Adrenal gland (tissue), 12 donors: Measurements from ENCODE around the gene WDR45. TPM values are rescaled to one million over a fixed set of nuclear protein-coding genes. Genes with fewer than 3 reads are reported as not detected.

Experiments used
- DNase-seq, 7 donors: peaks; one replicate each; pipeline ENCODE4 v3.0.0-alpha.2; 2019 to 2020
- H3K27ac ChIP-seq, 5 donors: fragments of 200-600 bp; sonication (generic) in 4 of 5; 1 replicate in 3 of 5; 2 replicates in 2 of 5; pipeline versions ENCODE4 v1.5.1 to v1.8.0; 2016 to 2020; ENCODE audit warnings: mild to moderate bottlenecking in 1 of 5
- H3K27me3 ChIP-seq: fragments of 200-600 bp; 2 replicates; pipeline ENCODE4 v1.8.0; 2021
- H3K36me3 ChIP-seq, 2 donors: fragments of 200-600 bp; replicated peaks in 1 of 2; 1 replicate in 1 of 2; 2 replicates in 1 of 2; pipeline versions ENCODE4 v1.5.1 to v1.8.0; 2018 to 2022
- H3K4me1 ChIP-seq, 2 donors: fragments of 200-600 bp; replicated peaks in 1 of 2; 1 replicate in 1 of 2; 2 replicates in 1 of 2; pipeline versions ENCODE4 v1.5.1 to v1.8.0; 2018 to 2021
- H3K4me3 ChIP-seq, 4 donors: fragments of 200-600 bp; sonication (generic) in 3 of 4; one replicate each; pipeline ENCODE4 v1.5.1; 2016 to 2018
- H3K9me3 ChIP-seq, 3 donors: fragments of 200-600 bp; sonication (generic) in 1 of 3; replicated peaks in 1 of 3; 1 replicate in 2 of 3; 2 replicates in 1 of 3; pipeline versions ENCODE4 v1.5.1 to v1.8.0; 2016 to 2021
- CTCF ChIP-seq, 6 experiments: fragments of 450-650 bp in 4 of 6; fragments of 200-600 bp in 2 of 6; sonication (generic) in 1 of 6; IDR thresholded peaks; 1 replicate in 5 of 6; 2 replicates in 1 of 6; pipeline versions ENCODE4 v1.5.1 to v1.8.0; 2016 to 2021; ENCODE audit warnings: antibody characterized with exemption in 6 of 6, mild to moderate bottlenecking in 2 of 6, moderate library complexity in 1 of 6
- POLR2A ChIP-seq, 2 donors: fragments of 450-650 bp; IDR thresholded peaks; one replicate each; pipeline ENCODE4 v1.6.1; 2017; ENCODE audit warnings: antibody characterized with exemption in 2 of 2, mild to moderate bottlenecking in 2 of 2, moderate library complexity in 1 of 2
- WGBS, 4 donors: extraction: QIAGEN DNeasy Blood & Tissue Kit in 2 of 4; methylation state at CpG; one replicate each; pipeline versions ENCODE4 v1.1.5 to v1.1.7; 2013 to 2017; 5-methylcytosine and 5-hydroxymethylcytosine counted together
- intact Hi-C, 2 donors: fragments of 100-400 bp; cut with DNase I; formaldehyde crosslinking; loops; one replicate each; pipeline versions ENCODE4 v1.14.1 to v1.15.0; 2022 to 2023
- polyA plus RNA-seq, 3 donors: library from polyadenylated mRNA; stranded (reverse); fragments of 200-250 nt in 2 of 3; fragments of 350-450 nt in 1 of 3; fragmentation: Illumina TruSeq in 1 of 3; extraction: RNeasy Lipid Tissue Mini Kit (QIAGEN cat#74804) in 1 of 3; gene quantifications; one replicate each; pipeline ENCODE4 v1.2.3, GENCODE V29; 2013 to 2014
- total RNA-seq, 9 donors: library from RNA; depleted of rRNA in 4 of 9; stranded (reverse); fragments of >200 nt in 4 of 9; fragments of 120-200 nt in 1 of 9; fragmentation: NEBNext Ultra II Directional in 1 of 9; extraction: Animal tissue kit (Norgen Biotek cat#: 25700) in 1 of 9; gene quantifications; one replicate each; pipeline versions ENCODE4 v1.1.0 to v1.2.4, GENCODE V29; 2013 to 2023
- donor health status: healthy with polysubstance abuse.
- donor health status: Bipolar disorder and iron deficiency.
- donor health status: DM: yes; HTN: yes; CAD: no.
- donor health status: DM: no; HTN: no; CAD: no.
- donor health status: DM: no; HTN: no; CAD: no.
- donor health status: DM: yes; HTN: yes; CAD: no.

WDR45 gene
- total and polyA plus RNA-seq, 12 donors: 59.4 to 184 (median 110) TPM

DNA sequence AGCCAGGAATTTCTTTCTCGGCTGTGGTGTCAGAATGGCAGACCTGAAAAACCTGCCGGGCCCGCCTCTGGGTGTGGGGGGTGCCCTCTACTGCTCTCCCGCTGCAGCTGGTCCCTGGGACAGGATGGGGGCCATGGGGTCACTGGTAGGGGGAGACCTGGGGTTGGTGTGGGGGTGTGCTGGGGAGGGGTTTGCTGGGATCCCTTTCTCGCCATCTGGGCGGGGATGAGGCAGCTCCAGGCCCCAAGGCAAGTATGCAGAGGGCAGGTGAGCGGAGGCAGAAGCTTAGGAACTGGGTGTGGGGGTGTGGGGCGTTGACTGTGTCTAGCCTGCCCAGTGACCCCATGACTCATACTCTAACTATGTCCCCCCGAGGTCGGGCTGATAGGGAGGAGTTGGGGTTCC is 20.0 kb downstream of the WDR45 start:
- 71 to 75% (median 72%) methylated on average over 10 of the region's 10 CpGs; no CpG with 5 or more reads in 1 of the 4 donors for WGBS, 4 donors
- no peaks in the 10 kb centered on the region for H3K4me1 ChIP-seq

GRCh38 chrX:49059201-49059600 is 20.5 kb downstream of the WDR45 start:
- Histone ChIP-seq H3K9me3 (no peaks in the 10 kb centered on the region), H3K4me1 (no peaks in the 10 kb centered on the region), H3K27me3 (no peaks in the 10 kb centered on the region), H3K36me3 (no peaks in the 10 kb centered on the region), H3K4me3 (no peak overlapping the region), H3K27ac (peak overlapping the region in 1 of 5 donors; percentile 29)
- DNase-seq: no peak
- WGBS, 4 donors: 63 to 81% (median 74%) methylated on average over 6 of the region's 6 CpGs; no CpG with 5 or more reads in 1 of the 4 donors
- intact Hi-C loops: no loop called here
- TF ChIP-seq POLR2A (IDR thresholded peaks at IDR 0.05) (no peak), CTCF (IDR thresholded peaks at IDR 0.05) (no peak)

More for the DNA sequence above, 20.0 kb downstream of the WDR45 start:
- Histone ChIP-seq H3K27me3 (no peaks in the 10 kb centered on the region), H3K36me3 (no peaks in the 10 kb centered on the region), H3K4me3 (no peak overlapping the region), H3K27ac (peak overlapping the region in 1 of 5 donors; percentile 29), H3K9me3 (no peaks in the 10 kb centered on the region)
- TF ChIP-seq POLR2A (IDR thresholded peaks at IDR 0.05) (no peak), CTCF (IDR thresholded peaks at IDR 0.05) (no peak)
- intact Hi-C loops: no loop called here
- no peak for DNase-seq

GRCh38 chrX:49058794-49059193 is 20.9 kb downstream of the WDR45 start, which contains the start of gene CCDC120:
Gene CCDC120 (plus strand): TSS chrX:49058999. CDS start chrX:49062042, 3,043 bp downstream.
- no peaks in the 10 kb centered on the region for H3K9me3 ChIP-seq
- H3K4me3 ChIP-seq: no peak within 1 kb of the TSS
- no peak for DNase-seq
- intact Hi-C loops: no loop called here
- H3K27me3 ChIP-seq: no peaks in the 10 kb centered on the region
- no peaks in the 10 kb centered on the region for H3K36me3 ChIP-seq
- peak within 1 kb of the TSS in 1 of 5 donors; percentile 29 for H3K27ac ChIP-seq
- no peaks in the 10 kb centered on the region for H3K4me1 ChIP-seq
- WGBS, 4 donors: 60 to 70% (median 63%) methylated on average over 1 to 5 of the region's 5 CpGs
- TF ChIP-seq CTCF (IDR thresholded peaks at IDR 0.05) (no peak), POLR2A (IDR thresholded peaks at IDR 0.05) (no peak)

GRCh38 chrX:49054073-49054762 is 25.5 kb downstream of the WDR45 start:
- Histone ChIP-seq H3K27me3 (no peaks in the 10 kb centered on the region), H3K9me3 (no peaks in the 10 kb centered on the region), H3K36me3 (no peaks in the 10 kb centered on the region), H3K27ac (peak overlapping the region in 4 of 5 donors; percentile 60 to 91 (median 72)), H3K4me3 (peak overlapping the region in 1 of 4 donors; percentile 79), H3K4me1 (no peaks in the 10 kb centered on the region)
- TF ChIP-seq CTCF (IDR thresholded peaks at IDR 0.05) (no peak), POLR2A (IDR thresholded peaks at IDR 0.05) (no peak)
- DNase-seq: no peak
- WGBS, 4 donors: 78 to 95% (median 85%) methylated on average over 5 of the region's 5 CpGs
- intact Hi-C loops: no loop called here
